GM18873 (cell line): ENCODE measurements around the gene TSPAN9.

ENCODE experiments used
- ATAC-seq: cut with Tn5 transposase; IDR thresholded peaks from one replicate; pipeline ENCODE4 v1.9.1; 2021; ENCODE audit warnings: mild to moderate bottlenecking, moderate library complexity, moderate number of reproducible peaks; ENCODE audit not compliant: unreplicated experiment, low FRiP score

TSPAN9 gene

DNA sequence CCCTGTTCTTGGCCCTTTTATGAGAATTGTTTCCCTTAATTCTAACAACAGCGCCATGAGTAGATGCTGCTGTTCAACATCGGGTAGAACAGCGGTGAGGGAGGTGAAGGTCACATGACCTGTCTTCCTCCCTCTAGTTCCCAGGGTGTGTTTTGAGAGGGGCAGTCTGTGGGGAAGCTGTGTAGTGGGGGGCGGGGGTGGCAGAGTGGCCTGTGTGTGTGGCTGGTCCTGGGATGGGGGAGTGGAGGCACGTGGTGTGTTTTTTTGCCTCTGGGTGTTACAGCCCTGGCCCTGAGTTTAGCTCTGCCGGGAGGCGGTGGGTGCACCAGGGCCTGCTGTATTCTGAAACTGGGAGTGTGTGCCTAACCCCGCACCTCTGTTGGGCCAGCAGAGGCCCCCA, 202.7 kb downstream of the TSPAN9 start:
- ATAC-seq = no peak

- ATAC-seq = no peak
Measured at GRCh38 chr12:3280967-3281366, 203.8 kb downstream of the TSPAN9 start.

- ATAC-seq = no peak
Measured at GRCh38 chr12:3281588-3282383, 204.6 kb downstream of the TSPAN9 start.

- ATAC-seq = no peak
Measured at GRCh38 chr12:3282384-3282670, 205.1 kb downstream of the TSPAN9 start.

- no peak for ATAC-seq
Measured at GRCh38 chr12:3283137-3283680, 206.0 kb downstream of the TSPAN9 start.

- ATAC-seq = no peak
Measured at GRCh38 chr12:3284405-3284804, 207.2 kb downstream of the TSPAN9 start.

GRCh38 chr12:3285570-3285969, 208.4 kb downstream of the TSPAN9 start:
- ATAC-seq = no peak

DNA sequence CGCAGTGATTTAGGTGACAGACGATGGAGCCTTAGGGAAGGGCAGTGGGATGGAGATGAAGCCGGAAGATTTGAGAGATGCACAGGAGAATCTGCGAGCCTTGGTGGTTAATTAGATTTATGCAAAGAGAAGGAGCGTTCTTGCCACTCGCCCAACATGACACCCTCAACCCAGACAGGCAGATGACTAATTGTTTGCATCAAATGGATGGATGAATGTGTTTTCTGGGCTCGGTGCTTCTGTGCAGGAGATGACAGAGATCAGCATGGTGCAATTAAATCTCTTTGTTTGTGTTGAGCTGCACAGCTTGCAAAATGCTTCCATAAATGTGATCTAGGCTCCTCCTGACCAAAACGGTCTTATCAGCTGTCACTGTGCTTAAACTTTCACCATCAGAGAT, 211.5 kb downstream of the TSPAN9 start:
- ATAC-seq = no peak

DNA sequence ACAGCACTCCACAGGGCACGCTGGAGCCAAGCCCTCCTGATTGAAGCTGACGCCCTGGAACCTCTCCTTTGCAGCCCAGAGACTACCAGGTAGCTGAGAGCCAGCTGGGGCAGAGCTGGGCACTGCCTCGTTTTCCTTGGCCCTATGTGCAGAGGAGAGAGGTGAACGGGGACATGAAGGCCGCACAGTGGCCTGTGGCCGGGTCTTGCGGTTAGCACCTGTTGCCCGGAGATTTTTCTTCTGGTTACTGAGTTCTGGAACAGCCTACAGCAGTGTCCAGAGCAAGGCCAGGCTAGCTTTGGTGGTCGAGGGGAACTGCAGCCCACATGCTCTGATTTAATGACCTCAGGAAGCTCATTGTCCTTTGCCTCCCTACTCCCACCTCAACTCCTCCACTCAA, 212.5 kb downstream of the TSPAN9 start:
- no peak for ATAC-seq

GRCh38 chr12:3291939-3292338, 214.8 kb downstream of the TSPAN9 start:
- no peak for ATAC-seq

DNA sequence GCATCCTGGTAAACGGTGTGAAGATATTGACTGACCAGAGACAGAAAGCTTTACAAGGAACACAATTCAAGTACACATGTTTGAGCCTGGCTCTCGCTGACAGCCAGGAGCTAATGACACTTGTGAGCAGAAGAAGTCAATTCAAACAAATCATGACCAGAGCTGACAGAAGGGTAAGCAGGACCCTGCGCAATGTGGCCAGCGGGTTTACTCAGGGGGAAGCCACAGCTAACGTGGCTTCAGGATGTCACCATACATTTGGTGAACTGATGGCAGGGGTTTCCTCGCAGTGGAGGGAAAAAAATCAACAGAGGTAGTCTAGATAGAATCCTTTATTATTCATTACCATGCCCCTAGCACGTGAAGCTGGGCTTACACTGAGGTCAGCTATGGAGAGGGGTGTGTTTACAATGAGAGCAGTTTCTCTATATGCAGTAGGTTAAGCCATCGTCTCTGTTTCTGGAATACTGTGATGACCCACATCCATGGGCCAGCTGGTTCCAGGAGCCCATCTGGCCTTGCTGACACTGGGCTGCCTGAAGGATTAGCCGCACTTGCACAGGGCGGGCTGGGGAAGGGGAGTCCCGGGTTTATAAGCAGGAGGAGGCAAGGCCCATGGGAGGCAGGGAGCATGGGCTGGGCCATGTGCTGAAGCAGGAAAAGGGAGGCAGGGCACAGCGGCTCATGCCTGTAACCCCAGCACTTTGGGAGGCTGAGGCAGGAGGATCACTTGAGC, 215.7 kb downstream of the TSPAN9 start:
- ATAC-seq = no peak

DNA sequence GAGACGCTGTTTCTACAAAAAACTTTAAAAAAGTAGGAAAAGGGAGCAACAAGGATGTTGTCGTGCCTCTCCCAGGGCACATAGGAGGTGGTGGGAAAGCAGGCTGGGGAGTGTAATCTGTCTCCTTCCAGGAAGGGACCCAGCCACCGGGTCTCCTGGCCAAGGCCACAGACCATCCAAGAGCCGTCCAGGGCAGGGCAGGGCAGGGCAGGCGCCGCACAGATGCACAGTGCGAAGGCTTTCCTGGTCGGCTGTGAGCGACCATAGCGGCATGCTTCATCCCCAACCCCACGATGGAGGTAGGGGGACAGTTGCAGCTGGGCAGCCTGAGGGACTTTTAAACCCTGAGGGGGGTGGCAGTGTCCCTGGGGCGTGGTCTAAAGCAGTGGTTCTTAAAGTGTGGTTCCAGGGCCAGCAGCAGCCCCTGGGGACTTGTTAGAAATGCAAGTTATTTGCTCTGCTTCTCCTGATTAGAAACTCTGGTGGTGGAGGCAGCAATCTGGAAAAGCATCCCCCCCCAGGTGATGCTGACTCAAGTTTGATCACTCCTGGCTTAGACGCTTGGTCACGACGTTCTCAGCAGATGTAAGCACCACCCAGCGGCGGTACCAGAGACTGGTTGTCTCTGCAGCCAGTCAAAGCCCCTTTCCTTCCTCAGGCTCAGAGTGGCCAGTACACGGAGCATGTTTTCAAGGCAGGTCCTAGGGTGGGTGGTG, 216.4 kb downstream of the TSPAN9 start:
- ATAC-seq = no peak

DNA sequence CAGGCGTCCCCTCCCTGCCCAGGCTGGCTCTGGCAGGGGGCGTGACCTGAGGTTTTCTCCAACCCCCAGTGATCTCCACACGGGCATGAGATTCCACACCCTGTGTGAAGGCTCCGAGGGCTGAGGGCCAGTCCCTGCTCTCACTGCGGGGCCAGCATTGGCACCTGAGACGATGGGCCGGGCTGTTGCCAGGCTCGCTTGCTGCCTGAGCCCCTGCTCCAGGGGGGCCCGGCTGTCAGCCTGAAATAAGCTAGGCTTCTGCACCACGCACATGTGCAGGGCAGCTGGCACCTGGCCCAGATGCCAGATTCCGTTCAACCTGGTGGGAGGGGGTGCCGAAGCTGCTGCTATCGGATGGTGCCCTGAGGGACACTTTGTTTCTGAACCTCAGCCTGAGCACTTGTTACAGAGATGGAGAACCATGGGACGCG, 217.3 kb downstream of the TSPAN9 start:
- ATAC-seq = no peak

- no peak for ATAC-seq
Measured at GRCh38 chr12:3295225-3295624, 218.0 kb downstream of the TSPAN9 start.

GRCh38 chr12:3295646-3296408, 218.6 kb downstream of the TSPAN9 start:
- no peak for ATAC-seq

DNA sequence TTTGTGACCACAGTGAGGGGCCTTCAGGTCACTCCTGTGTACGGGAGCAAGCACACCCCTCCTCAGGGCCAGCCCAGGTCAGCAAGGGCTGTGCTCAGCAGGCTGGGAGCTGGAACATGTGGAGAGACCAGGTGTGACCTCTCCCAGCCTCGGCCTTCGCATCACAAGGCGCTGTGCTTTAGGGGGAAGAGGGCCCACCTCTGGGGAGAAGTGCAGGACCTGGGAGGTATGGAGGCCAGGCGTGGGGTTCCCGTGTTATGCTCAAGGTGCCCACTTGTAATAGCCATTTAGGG, 219.2 kb downstream of the TSPAN9 start:
- ATAC-seq = no peak

DNA sequence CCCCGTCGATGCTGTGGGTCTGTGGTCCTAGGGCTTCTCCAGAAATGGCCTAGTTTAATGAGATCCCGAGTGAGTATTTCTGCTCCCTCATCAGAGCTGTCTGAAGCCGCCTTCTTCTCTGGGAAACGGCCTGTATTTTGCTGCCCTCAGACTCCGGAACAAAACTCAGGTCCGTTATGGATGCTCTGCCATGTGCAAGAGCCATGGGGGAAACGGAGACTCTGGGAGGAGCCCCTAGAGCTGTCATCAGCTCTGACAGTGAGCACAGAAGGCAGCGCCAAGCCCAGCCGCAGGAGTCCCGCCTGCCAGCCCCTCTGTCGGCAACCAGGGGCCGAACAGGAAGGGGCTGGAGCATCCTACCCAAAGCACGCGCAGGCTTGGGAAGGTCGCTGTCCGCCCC, 221.4 kb downstream of the TSPAN9 start:
- ATAC-seq = no peak

- ATAC-seq = no peak
Measured at GRCh38 chr12:3299929-3300832, 223.0 kb downstream of the TSPAN9 start.

DNA sequence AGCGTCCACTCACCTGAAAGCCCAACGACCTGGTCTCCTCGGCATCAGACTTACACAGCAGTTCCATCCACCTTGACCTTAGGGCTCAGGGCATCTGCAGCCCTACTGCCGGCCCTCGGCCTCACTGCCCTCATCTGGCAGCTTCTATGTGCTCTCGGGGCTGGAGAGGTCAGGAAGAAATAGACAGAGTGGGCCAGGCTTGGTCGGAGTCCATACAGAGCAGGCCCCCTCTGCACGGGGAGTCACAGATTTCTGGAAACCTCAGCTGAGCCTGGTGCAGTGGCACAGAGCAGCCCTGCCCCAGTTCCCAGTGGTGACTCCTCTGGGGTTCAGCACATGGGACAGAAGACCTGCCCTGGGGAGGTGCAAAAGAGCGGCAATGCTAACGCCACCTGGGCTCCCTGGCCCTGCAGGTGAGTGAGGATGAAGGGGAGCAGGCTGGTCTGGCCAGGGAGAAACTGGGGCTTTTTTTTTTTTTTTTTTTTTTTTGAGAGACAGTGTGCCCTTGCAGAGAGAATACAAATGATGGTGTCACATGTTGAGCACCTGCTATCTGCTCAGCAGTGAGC, 223.7 kb downstream of the TSPAN9 start:
- ATAC-seq = no peak
